GM18511 (cell line): ENCODE results near the gene SLC35A5.

Experiments
- ATAC-seq: cut with Tn5 transposase; IDR thresholded peaks from one replicate; pipeline ENCODE4 v1.9.1; 2021; ENCODE audit warnings: mild to moderate bottlenecking, moderate library complexity; ENCODE audit not compliant: unreplicated experiment

SLC35A5 gene

DNA sequence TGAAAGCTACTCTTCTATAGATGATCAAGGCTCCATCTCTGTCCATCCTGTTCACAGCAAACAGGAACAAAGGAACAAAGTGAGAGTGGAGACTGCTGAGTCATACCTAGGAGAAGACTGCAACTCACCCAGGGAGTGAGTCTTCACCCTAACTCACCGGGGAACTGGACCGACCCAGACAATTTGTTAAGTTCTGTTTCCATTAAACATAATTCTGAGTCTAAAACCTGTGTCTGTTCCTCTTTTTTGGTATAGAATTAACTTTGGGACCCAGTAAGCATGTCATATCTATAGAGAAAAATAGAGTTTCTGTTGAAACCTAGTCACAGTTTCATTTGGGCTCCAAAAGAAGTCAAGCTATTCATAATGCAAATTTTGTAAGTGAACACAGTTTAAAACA is 57.5 kb downstream of the SLC35A5 start:
- ATAC-seq: peak; percentile 82

DNA sequence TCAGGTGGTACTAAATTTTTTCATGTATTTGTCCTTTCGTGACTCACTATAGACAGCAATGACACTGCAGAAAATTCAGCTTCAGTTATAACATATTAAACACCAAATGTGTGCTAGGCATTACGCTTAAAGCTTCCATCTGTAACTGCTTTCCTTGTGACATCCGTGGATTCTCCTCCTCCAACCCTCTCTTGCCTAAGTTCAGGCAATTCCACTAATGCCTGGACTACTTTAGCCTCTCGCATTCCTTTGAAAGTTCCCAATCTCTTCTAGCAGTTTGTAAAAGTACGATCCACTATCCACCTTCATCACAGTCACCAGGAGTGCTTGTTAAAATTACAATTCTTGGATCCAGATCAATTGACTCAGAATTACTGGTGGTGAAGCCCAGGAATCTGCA is 61.4 kb downstream of the SLC35A5 start:
- ATAC-seq: no peak

DNA sequence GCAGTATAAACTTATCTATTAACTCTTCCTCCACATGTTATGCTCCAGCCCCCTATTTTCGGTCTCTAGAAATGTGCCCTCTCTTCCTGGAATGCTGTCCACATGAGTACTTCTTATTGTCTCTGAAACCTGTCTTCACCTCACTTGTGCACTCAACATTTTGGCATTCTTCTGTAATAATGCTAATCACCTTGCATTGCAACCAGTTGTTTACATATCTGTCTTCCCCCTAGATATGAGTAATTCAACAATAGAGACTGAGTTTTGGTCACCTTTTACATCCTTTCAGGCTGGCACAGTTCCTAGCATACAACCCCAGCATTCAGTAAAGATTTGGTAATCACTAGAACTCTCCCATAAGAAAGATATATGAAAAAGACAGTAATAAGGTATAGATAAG is 61.9 kb downstream of the SLC35A5 start:
- no peak for ATAC-seq

DNA sequence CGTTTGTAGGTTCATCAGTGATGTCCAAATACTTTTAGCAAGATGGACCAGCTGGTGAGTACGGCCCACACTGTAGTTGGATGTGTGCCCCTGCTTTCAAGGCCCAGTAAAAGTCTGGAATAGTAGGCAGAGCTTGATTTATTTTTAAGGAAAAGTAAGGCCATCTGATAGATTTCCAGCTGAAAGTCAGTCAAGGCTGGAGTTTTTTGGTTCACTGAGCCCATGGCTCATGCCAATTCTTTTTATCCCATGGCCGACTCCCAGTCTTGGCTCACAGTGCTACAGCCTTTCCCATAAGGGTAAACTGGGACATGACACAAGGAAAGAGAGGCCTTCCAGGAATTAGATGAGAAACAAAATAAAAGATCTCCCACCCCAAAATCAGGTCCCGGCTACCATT is 65.6 kb downstream of the SLC35A5 start:
- no peak for ATAC-seq

DNA sequence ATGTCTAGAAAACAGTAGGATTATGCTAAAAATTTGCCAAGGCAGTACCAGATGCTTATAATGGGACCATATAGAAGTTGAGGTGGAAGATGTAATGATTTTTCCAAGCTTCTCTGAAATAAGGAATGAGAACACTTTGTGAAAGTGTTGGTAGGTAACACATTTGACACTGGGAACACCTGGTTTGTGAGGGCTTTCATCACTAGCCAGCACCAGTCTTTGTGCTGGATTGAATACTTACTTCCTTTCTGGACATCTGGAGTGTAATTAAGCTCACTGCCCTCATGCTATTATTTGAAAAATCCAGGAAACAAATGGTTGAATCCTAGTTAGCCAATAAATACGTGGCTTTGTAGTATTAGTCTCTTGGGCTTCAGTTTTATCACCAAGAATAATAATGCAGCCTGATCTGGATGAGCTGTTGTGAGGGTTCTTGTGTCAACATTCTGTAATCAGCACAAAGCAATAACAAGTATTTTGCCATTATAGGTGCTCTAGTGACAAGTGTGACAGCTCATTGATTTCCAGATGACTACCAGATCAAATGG is 66.1 kb downstream of the SLC35A5 start:
- ATAC-seq: no peak

DNA sequence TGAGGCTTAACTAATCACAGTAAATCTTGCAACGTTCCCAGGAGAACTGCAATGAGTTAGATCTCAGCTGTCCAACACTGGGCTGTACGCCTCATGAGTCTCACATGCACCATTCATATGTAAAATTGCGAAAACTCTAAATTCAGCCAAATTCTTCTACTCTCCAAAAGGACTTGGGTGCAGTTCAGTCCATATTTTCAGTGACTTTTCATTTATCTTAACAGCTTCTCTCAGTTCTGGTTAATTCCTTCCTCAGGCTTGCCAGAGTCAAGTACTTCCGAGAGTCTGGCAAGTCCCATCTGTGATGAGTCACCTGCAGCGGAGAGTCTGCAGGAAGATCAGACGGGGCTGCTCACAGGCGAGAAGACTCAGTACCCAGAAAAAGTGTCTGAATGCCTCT is 67.6 kb downstream of the SLC35A5 start:
- no peak for ATAC-seq

DNA sequence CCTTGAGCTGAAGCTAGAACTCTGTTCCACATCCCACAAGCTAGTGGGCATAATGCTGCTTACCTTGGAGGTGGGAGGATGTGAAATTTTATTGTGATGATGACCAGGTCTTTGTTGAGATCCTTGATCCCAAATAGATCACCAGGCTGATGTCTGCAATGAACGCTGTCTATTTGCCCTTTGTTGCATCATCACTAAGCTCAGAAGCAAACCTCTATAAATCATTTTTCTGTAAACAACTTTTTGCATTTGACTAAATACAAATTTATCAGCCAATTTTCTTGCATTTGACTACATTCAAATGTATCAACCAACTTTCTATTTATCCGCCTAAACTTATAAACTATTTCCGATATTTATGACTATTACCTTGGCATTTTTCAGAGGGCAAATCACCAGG is 69.4 kb downstream of the SLC35A5 start:
- no peak for ATAC-seq

DNA sequence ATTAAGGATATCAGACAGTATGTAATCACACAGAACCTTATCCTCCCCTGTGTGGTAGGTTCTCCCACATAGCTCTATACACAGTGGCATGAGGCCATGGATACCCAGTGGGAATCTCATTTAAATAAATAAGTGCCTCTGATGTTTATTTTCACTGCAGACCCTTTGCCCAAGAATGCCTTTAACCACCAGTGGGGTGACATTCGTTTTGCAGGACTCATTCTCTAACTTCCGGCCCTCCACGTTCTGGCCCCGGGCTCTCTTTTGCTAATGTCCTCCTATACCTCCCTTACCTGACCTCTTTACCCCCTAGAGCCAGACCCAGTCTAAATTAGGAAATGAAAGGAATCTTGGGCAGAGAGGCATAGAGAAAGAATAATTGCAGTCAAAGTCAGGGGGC is 70.8 kb downstream of the SLC35A5 start:
- no peak for ATAC-seq

DNA sequence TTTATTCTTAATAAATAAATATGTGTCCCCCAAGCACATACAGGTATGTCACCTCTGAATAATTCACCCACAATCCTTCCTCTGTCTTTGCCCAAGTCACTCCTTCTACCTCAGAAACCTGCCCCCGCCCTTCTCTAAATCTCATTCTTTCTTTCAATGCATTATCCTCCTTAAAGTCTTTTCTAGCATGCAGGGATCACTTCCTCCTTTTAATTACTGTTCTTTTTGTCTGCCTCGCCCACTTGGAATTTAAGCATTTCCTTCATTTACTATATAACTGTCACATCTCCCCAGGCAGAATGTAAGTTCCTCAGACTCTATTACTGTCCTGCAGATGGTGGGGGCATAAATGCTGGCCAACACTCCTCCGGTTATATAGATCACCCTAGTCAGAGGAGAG is 71.3 kb downstream of the SLC35A5 start:
- ATAC-seq: no peak

DNA sequence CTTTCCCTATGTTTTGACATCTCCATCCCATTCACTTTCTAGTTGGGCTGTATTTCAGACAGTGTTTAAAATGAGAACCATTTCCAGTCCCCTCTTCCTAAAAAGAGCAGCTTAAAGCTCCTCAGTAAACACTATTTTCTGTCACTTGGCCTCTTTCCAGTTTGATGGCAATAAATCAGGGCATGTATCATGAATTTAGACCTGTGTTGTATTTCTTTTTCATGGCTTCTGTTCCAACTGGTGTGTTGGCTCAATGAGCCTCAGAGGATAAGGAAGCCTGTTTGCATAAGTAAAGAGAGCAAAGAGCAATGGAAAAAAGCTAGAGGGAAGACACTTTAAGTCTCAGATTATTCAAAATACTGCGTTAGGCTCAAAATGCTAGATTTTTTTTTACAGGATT is 71.9 kb downstream of the SLC35A5 start:
- no peak for ATAC-seq

DNA sequence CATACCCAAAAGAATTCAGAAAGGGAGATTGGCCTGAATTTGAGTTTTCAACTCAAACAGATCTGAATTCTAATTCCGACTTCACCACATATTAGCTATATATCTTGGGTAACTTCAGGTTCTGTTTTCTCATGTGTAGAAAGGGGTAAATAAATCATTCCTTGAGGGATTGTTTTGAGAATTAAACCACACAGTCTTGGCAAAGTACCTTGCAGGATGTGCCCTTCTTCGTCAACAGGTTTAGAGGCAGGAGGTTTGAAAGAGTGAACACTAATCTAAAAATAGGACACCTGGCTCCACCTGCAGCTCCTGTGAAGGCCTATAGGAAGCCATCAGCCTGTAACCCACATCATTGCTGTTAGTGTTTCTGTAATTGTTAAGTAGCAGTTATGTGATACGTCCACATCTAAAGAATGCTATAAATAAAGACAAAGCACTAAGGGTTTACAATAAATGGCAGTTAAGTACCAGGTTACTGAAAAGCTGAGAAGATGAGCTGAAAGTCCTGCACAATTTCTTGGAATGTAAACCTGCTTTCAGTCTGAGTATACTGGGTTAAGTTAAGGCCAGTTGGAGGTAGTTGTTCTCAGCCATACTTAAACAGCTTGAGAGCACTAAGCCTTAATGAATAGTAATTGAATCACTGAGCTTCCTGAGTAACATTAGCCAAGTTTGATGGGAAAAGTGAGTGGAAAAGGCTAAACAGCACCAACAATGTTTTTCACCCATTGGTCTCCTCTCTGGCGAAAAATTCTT is 73.1 kb downstream of the SLC35A5 start:
- ATAC-seq: no peak
